GM19043 (cell line): ENCODE measurements around the gene SLC1A6.
"Not testable (repeated sequence)": the region's sequence is repeated elsewhere in the genome, so short reads cannot be mapped to it uniquely, and the experiment has no call there.

Experiments
- ATAC-seq: cut with Tn5 transposase; IDR thresholded peaks from one replicate; pipeline ENCODE4 v1.9.1; 2021; ENCODE audit warnings: low read depth; ENCODE audit not compliant: unreplicated experiment

SLC1A6 gene

GRCh38 chr19:14959263-14959662, 20.4 kb downstream of the SLC1A6 start:
- no peak for ATAC-seq

GRCh38 chr19:14957464-14957863, 22.2 kb downstream of the SLC1A6 start:
- ATAC-seq: no peak

- no peak for ATAC-seq
Observed at GRCh38 chr19:14954071-14954655, 25.5 kb downstream of the SLC1A6 start.

- no peak for ATAC-seq
Observed at GRCh38 chr19:14952767-14953166, 26.9 kb downstream of the SLC1A6 start.

- ATAC-seq: no peak
Observed at GRCh38 chr19:14950421-14950820, 29.2 kb downstream of the SLC1A6 start.

- no peak for ATAC-seq
Observed at GRCh38 chr19:14949876-14950275, 29.8 kb downstream of the SLC1A6 start.

- not testable (repeated sequence) for ATAC-seq
Observed at GRCh38 chr19:14949413-14949812, 30.3 kb downstream of the SLC1A6 start.

- ATAC-seq: no peak
Observed at GRCh38 chr19:14944456-14944855, 35.2 kb downstream of the SLC1A6 start.

- no peak for ATAC-seq
Observed at GRCh38 chr19:14943601-14944000, 36.1 kb downstream of the SLC1A6 start.

- no peak for ATAC-seq
Observed at GRCh38 chr19:14941189-14941588, 38.5 kb downstream of the SLC1A6 start, which contains the start of gene OR7C2. Gene OR7C2, plus strand, starts transcription at chr19:14941489. Its CDS starts 0 bp downstream, at chr19:14941489.

GRCh38 chr19:14940266-14940665, 39.4 kb downstream of the SLC1A6 start:
- no peak for ATAC-seq

- ATAC-seq: no peak
Observed at GRCh38 chr19:14933506-14933905, 46.2 kb downstream of the SLC1A6 start.

GRCh38 chr19:14916848-14917247, 62.8 kb downstream of the SLC1A6 start:
- ATAC-seq: no peak

GRCh38 chr19:14915116-14915515, 64.5 kb downstream of the SLC1A6 start:
- no peak for ATAC-seq

- ATAC-seq: no peak
Observed at GRCh38 chr19:14906711-14907110, 73.0 kb downstream of the SLC1A6 start.

- ATAC-seq: no peak
Observed at GRCh38 chr19:14901675-14902260, 77.9 kb downstream of the SLC1A6 start.
